ENCODE results near the gene ITGB5.
"Not testable (repeated sequence)": the region's sequence is repeated elsewhere in the genome, so short reads cannot be mapped to it uniquely, and the experiment has no call there.

The ITGB5 gene

DNA sequence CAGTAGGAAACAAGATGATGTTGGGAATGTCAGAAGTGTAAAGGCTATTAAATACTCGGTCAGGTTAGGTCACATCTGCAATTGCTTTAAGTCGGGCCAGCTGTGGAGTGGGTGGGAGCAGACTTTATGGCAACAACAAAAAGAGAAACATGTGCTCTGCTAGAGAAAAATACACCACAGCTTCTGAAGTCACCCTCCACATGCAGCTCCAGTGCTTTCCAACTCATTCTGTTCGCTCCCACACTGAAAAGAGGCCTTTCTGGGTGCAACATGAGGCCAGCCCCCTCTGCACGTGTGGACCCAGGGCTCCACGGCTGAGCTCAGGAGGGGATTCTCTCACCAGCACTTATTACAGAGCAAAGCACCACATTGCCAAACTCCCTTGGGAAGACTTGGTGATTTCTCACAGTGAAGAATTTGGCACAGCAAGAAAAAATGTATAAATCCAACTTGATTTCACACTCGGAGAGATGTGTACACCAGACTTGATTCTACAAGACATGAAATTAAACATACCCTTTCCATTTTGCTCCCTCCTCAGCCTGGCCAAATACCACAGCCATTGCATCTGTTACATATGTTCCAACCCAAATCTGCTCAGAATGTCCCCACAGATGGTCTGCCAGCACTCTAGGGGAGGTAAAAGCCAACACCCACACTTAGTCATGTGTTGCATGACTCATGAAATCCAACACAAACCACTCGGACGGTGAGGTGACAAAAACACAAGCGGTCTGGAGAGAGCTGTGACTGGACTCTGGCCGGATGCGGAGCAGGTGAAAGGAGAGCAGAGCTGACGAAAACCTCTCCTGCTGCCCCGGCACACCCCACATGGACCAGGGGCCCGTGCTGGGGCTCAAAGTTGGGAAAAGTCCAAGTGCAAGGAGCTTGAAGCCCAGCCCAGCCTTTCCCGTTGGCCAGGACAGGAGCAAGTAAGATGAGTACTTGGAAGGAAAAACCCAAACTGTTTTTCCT, 74.6 kb downstream of the ITGB5 start:
- DNase-seq (ENCODE audit: low read depth), result peak; percentile 89

DNA sequence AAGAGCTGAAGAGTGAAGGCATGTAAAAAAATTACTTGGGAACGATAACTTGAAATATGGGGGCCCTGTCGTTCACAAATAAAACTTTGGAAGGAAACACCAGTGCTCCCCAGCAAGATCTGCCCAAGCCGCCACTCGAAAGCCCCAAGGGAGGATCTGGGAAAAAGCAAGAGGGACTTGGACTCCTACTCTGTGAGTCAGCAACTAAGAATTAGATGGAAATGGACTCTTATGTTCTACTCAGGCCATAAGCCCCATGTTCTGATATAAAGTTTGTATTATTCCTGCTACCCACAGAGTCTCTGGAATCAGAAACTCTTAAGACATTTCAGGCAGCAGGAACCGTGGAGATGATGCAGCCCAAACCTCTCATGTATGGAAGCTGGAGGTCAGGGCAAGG, 75.7 kb downstream of the ITGB5 start:
- DNase-seq (ENCODE audit: low read depth), result no peak

DNA sequence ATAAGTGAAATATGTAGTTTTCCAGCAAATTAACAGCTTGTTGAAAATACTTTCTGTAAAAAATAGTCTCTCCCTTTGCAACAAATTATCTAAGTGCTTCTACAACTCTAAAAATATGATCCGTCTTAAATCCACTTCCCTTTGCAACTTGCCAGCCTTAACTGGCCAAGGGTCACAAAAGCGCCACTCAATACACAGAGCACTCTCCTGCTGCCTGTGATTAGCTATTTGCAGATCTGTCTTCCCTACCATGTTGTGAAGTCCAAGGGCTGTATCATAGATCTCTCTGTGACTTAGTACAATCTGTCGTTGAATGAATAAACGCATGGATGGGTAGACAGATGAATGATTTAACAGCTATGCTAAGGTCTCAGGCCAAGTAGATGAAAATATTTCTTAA, 76.2 kb downstream of the ITGB5 start:
- DNase-seq (ENCODE audit: low read depth), result no peak

DNA sequence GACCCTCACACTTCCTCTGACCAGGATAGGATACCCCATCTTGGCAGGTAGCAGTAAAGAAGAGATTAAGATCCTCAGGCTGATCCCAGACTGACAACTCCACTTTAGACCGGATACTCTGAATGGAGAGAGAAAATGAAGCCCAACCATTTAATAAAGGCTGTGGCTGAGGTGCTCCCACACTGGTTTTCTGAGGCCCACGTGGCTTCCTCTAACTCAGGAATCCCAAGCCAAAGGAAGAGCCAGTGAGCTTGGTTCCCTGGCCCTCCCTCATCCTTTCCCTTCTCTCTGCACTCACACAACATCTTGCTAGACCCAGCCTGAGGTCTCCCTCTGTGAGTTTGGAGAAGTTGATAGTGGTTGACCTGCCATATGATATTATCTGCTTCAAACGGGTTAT, 78.1 kb downstream of the ITGB5 start:
- no peak for DNase-seq (ENCODE audit: low read depth)

DNA sequence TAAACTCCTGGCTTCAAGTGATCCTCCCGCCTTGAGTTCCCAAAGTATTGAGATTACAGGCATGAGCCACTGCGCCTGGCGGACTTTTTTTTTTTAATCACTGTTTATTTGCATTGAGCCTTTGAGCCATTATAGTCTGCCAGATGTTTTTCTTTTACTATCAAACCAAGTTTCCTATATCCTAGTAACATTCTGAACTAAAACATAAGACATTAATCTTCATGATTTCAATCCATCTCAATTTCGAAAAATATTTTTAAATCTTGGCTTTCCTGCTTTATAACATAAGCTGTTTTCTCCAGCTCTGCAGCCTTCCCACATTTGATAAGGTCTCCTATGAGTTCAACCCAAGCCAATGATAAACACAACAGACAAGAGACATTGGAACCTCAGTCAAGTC, 81.5 kb downstream of the ITGB5 start:
- no peak for DNase-seq (ENCODE audit: low read depth)

DNA sequence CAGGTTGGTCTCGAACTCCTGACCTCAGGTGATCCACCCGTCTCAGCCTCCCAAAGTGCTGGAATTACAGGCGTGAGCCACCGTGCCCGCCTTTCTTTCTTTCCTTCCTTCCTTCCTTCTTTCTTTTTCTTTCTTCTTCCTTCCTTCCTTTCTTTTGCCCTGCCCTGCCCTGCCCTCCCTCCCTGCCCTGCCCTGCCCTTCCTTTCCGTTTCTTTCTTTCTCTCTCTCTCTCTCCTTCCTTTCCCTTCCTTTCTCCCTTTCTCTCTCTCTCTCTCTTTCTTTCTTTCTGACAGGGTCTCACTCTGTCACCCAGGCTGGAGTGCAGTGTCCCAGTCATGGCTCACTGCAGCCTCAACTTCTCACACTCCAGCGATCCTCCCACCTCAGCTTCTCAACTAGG, 82.3 kb downstream of the ITGB5 start:
- no peak for DNase-seq (ENCODE audit: low read depth)

DNA sequence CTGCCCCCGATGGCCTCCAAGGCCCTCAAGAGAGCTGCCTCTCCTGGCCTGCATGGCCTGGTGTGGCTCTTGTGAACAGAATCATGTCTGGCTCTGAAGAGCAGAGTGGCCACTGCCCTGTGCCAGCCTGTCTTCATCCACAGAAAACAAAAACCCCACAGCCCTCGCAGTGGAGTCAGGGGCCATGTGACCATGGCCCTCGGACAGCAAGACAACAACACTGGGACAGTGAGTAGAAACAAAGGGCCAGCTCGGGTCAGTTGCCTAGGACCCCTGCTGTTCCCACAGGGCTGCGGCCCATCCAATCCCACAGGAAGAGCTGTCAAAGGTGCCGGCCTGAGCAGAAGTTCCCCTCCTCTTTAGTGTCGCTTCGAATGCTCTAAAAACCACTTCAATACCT, 84.5 kb downstream of the ITGB5 start:
- no peak for DNase-seq (ENCODE audit: low read depth)

DNA sequence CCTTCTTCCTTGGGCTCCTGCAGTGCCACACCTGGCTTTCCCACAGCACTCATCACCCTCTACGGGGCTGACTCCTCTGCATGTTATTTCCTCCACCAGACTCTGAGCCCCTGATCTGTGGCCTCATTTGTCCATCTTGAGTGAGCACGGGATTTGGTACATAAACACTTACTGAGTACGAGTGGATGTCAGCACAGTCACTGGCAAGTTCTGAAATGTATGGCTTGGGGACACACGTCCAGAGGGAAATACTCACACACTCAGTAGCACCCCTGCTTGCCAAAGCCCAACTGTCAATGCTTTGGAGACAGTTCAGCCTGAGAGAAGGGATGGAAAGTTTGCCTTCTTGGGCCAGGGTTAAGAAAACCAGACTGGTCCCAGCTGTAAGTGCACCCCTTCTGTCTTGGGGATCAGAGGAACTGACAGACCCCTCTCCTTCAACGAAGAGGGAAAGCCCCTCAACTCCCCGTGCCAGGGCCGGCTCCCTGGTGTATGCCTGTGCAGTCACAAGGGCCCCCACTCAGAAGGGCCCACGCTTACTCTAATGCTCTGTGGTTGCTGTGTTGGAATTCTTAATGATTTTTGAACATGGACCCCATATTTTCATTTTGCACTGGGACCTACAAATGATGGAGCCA, 85.0 kb downstream of the ITGB5 start:
- no peak for DNase-seq (ENCODE audit: low read depth)

DNA sequence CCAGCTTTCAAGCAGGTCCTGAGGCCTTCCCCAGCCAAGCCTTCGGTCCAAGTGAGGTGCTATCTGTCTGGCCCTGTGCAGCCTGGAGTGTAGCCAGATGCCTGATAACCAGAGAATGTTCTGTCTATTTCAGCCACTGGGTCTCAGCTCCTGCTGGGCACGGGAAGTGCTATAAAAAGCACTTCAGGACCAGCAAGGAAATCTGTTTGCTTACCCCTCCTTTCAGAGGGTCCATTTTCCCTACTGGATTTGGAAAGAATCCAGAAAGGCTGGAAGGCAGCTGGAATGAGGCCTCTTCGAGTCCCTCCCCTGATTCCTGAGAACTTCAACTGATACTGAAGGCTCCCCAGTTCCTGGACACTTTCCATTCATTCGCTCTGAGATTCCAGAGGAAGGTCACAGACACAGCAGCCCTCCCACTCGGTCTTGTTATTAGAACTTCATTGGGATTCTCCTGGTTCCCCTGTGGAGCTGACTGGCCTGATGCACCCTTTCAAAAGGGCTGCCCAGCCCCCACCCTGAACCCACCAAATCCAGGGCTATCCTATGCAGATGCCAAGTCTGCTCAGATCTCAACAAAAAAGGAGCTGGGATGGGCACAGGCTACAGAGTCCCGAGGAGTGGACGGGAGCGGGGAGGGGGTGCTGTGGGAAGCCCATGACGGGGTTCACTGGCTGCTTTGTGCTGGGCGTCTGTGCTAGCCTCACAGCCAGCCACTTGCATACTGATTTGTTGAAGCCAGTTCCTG, 86.5 kb downstream of the ITGB5 start:
- no peak for DNase-seq (ENCODE audit: low read depth)

DNA sequence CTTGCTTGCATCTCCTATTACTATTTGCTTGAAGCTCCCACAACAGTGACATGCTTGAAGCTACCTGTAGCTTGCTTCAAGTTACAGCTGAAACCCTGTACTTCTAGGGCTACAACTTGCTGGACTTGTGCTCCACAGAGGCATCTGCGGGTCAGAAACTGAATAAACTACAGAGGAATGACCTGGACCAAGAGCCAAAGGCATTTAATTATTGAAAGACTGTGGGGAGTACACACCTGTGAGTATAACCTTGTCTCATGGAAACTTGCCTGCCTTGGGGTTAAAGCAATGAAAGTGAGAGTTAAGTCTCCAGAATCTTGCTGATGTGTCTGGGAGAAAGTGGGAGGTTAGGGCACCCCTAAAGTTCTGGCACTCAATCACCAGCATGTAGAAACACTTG, 87.1 kb downstream of the ITGB5 start:
- no peak for DNase-seq (ENCODE audit: low read depth)

DNA sequence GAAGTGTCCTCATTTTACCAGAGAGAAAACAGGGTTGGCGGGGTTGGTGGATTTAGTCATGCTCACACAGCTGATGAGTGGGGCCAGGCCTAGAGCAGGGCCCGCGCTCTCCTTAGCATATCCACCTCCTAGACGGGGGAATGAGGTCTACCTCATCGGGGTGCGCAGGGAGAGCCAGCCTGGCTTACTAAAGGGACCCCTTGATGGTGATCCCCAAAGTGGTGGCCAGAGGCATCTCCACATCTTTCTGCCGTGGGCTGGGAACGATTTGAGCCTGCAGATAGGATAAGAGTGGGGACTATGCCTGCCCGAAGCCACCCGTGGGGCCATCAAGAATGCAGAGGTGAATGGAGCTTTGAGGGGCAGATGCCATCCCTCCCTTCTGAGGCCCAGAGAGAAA, 87.5 kb downstream of the ITGB5 start:
- no peak for DNase-seq (ENCODE audit: low read depth)

DNA sequence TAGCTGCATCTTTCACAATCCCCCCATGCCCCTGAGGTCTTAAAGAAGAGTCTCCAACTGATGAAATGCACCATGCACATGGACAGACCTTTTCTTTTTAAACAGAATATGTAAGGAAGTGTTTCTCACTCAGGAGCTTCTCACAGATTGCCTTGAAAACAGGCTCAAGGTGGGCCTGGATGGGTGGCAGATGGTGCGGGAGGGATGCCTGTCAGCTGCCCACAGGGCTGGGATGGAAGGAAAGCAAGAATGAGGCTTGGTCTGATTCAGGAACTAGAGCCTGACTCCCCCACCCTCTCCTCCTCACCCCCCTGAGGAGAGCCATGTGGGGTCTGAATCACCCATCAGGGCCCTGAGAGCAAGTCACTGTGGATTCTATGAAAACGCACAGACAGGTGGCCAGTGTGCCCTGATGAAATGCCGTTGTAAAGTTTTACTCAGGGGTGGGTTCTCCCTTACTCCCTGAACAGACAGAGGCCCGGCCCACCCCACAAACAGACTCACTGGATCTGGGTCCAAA, 89.7 kb downstream of the ITGB5 start:
- no peak for DNase-seq (ENCODE audit: low read depth)

DNA sequence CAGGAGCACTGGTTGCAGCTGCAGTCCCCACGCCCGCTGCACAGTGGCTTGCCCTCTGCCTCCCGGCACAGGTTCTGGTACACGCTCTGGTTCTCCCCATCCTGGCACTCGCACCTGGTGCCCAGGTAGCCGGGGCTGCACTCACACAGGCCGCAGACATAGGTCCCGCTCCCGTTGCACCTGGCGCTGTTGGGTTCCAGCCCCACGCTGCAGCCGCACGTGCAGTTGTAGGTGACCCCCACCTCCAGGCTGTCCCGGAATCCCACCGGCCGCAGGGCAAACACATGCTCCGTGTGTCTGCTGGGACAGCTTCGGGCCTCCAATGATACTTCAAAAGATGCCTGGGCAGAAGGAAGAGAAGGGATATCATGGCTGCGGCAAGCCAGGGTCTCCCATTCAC, 90.7 kb downstream of the ITGB5 start:
- DNase-seq (ENCODE audit: low read depth), result no peak

DNA sequence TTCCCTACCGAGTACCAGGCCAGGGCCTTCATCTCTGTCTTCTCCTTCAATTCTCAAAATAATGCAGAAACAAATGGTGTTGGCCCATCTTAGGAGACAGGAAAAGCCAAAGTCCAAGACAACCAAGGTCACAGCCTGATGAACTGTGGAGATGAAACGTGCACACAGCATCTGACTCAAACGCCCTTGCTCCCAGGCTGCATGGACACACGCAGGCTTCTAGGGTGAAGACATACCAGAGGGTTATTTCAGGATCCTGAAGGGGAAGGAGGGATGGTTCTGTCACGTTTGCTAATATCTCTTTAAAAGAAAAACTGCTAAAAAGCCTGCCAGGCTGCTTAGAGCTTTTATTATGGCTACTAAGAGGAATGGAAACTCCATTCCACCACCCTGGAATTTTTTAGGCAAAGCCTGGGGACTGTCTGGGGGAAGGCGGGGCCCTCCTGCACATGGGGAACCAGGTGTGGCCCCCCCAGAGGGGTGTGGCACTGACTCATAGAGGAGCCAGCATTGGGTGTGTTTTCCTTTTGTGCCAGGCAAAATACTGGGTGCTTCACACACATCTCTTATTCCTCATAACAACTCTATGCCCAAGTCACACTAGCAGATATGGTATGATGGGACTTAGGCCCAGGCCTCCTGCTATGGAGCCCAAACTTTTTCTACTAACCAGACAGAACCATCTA, 94.0 kb downstream of the ITGB5 start:
- no peak for DNase-seq (ENCODE audit: low read depth)

DNA sequence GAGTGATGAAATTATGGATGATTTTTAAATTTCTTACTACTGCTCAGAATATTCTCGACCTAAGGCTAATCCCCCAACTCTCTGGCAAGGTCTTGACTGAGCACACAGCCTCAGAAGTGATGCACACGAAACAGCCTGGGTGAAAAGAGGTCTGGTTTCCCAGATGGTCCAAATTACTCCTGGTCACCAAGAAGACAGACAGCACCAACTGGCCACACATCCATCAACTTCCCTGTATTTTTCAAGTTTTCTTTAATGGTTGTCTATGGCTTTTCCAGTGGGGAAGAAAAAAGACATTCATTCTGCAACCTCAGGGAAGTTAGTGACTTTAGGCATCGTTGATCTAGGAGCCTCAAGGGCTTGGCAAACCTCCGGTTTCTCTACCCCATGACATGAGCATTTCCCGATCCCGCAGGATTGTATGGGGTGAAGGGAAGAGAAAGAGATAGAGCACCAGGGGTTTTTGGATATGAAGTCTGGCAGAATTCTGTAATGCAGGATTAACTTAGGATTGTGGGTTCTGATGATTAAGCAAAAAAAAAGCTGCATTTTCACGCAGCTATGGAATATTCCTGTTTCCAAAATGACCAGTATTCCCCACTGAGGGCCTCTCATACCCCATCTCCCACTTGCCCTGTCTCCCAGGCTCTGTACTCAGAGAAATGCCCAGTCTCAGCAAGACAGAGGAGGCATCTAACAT, 94.7 kb downstream of the ITGB5 start:
- DNase-seq (ENCODE audit: low read depth), result no peak

DNA sequence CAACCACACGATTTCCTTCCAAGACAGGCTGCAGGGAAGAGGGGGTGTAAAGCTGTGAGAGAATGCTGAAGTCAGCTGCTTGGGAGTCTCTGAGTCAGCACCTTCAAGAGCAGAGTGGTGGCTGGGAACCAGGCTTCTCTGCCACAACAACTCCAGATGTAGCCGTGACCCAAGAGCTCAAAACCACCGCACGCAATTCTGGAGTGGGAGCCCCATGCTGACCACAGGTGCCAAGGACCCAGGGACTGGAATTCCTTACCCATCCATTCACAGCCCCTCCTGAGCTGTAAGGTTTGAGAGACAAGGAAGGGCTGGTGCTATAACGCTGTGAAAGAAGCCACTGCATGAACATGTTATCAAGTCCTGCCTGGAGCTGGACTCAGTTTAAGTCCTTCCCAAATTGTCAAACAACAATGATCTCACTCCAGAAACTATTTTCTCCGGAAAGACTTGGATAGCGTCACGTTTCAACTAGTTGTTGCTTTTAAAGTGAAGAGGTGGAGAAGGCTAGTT, 95.5 kb downstream of the ITGB5 start:
- DNase-seq (ENCODE audit: low read depth), result peak; percentile 91

DNA sequence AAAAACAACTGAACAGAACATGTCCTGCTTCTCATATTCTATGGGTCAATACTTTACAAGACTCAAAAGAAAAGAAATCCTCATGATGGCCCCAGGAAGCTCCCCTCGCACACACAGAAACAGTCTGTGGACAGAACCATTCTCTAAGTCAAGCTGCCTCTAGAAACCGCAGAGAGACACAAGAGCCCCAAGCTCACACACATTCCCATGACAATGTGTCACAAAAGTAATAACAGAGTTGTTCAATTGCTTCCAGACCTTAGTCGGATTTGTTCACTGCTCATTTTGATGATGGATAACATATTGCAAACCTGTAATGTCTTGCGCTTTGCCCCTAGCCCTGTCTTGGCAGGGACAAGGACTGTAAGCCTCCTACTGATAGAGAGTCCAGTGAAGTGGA, 96.0 kb downstream of the ITGB5 start:
- no peak for DNase-seq (ENCODE audit: low read depth)

DNA sequence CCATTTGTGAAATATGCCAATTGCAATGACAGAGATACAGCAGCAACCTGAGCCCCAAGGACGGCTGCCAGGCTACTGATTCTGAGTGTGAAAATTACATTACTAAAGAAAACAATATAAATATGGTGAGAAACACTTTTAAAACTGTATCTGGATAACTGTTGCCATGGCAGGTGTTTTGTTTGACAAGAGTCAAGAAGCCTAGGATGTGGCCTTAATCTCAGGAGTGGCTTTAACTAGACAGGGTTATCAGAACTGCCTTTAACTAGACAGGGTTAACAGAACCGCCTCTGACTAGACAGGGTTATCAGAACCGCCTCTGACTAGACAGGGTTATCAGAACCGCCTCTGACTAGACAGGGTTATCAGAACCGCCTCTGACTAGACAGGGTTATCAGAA, 98.1 kb downstream of the ITGB5 start:
- not testable (repeated sequence) for DNase-seq (ENCODE audit: low read depth)

DNA sequence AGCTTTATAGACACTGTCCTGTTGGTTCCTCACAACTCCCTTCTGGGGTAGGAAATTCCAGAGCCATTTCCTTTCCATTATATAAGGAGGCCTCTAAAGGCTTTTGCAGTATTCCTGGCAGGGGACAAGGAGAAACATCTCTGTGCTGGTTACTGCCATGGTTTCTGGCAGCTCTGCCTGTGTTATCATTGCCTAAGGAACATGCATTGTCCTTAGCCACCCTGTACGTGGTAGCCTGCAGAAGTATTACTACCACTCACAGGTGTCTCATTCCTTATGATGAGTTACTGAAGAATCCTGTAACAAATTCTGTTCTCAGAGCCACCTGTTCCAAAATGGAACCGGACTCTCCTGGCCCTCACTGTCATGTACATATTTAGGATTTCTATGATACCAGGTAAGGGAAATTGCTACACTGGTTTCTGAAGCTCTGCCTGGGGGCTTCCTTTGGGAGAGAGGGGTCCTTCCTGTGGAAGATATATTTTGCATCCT, 98.9 kb downstream of the ITGB5 start:
- no peak for DNase-seq (ENCODE audit: low read depth)

DNA sequence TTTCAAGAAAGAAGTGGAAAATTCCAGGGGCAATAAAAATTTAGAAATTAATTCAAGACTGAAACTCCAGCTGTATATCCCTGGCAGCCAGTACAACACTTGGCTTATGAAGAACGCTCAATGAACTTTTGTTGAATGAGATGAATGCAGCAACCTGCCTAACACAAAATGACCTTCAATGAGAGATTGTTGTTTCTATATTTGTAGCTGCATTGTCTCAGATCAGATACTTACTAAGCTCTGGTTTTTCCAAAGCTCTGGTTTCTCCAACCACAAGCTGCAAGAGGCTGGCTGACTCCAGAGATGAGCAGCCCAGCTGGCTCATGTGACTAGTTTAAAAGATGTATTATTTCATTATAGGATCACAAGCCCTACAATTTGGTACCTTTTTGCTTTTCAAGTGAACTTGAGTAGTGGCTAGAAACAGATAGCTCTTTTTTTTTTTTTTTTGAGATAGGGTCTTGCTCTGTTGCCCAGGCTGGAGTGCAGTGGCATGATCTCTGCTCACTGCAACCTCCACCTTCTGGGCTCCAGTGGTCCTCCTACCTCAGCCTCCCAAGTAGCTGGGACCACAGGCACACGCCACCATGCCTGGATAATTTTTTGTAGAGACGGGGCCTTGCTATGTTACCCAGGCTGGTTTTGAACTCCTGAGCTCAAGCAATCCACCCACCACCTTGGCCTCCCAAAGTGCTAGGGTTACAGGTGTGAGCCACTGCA, 99.5 kb downstream of the ITGB5 start:
- no peak for DNase-seq (ENCODE audit: low read depth)
